Neural cell (in vitro differentiated cells): ENCODE measurements around the gene RYR2.

Source experiments
- EP300 ChIP-seq: fragments of 450-650 bp; conservative IDR thresholded peaks from 2 replicates; pipeline ENCODE4 v1.6.1; 2014; ENCODE audit warnings: antibody characterized with exemption, mild to moderate bottlenecking, moderate library complexity; ENCODE audit not compliant: poor library complexity, severe bottlenecking
- POLR2AphosphoS5 ChIP-seq: IDR thresholded peaks from 2 replicates; pipeline ENCODE4 v1.6.1; 2012
- SMC3 ChIP-seq: fragments of 450-650 bp; conservative IDR thresholded peaks from 2 replicates; pipeline ENCODE4 v1.6.1; 2014; ENCODE audit warnings: antibody characterized with exemption, mild to moderate bottlenecking, moderate library complexity; ENCODE audit not compliant: poor library complexity
- TAF1 ChIP-seq: IDR thresholded peaks from 2 replicates; pipeline ENCODE4 v1.6.1; 2012; ENCODE audit warnings: low read depth
- TF ChIP-seq, protein P1 (sequence below): fragments of 450-650 bp; IDR thresholded peaks from 2 replicates; pipeline ENCODE4 v1.5.1; 2014; ENCODE audit warnings: antibody characterized with exemption, mild to moderate bottlenecking, moderate library complexity; ENCODE audit not compliant: poor library complexity, severe bottlenecking
- TF ChIP-seq, protein P2 (sequence below): IDR thresholded peaks from 2 replicates; pipeline ENCODE4 v1.6.1; 2012; ENCODE audit warnings: borderline replicate concordance

DNA sequence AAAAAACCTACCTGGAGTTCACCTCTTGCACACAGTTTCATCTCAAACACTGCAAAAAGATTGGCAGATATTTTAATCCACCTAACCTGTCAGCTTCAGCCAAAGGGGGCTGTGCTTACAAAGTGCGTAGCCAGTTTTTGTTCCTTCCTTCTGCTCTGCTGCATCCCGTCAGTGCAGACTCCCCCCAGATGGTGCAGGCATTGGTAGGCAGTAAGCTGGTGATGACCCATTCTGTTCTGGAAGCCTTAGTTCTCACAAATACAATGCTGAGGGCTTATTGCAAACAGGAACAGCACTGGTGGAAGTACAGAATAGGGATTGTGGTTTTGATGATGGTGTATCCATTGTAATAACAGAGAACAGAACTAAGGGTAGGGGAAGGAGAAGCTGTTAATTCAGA, 239.5 kb downstream of the RYR2 start:
- TF ChIP-seq POLR2AphosphoS5 (no peak), EP300 (no peak), TAF1 (no peak), SMC3 (no peak)
- TF ChIP-seq, protein P1, sequence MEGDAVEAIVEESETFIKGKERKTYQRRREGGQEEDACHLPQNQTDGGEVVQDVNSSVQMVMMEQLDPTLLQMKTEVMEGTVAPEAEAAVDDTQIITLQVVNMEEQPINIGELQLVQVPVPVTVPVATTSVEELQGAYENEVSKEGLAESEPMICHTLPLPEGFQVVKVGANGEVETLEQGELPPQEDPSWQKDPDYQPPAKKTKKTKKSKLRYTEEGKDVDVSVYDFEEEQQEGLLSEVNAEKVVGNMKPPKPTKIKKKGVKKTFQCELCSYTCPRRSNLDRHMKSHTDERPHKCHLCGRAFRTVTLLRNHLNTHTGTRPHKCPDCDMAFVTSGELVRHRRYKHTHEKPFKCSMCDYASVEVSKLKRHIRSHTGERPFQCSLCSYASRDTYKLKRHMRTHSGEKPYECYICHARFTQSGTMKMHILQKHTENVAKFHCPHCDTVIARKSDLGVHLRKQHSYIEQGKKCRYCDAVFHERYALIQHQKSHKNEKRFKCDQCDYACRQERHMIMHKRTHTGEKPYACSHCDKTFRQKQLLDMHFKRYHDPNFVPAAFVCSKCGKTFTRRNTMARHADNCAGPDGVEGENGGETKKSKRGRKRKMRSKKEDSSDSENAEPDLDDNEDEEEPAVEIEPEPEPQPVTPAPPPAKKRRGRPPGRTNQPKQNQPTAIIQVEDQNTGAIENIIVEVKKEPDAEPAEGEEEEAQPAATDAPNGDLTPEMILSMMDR, result no peak
- TF ChIP-seq, protein P2, sequence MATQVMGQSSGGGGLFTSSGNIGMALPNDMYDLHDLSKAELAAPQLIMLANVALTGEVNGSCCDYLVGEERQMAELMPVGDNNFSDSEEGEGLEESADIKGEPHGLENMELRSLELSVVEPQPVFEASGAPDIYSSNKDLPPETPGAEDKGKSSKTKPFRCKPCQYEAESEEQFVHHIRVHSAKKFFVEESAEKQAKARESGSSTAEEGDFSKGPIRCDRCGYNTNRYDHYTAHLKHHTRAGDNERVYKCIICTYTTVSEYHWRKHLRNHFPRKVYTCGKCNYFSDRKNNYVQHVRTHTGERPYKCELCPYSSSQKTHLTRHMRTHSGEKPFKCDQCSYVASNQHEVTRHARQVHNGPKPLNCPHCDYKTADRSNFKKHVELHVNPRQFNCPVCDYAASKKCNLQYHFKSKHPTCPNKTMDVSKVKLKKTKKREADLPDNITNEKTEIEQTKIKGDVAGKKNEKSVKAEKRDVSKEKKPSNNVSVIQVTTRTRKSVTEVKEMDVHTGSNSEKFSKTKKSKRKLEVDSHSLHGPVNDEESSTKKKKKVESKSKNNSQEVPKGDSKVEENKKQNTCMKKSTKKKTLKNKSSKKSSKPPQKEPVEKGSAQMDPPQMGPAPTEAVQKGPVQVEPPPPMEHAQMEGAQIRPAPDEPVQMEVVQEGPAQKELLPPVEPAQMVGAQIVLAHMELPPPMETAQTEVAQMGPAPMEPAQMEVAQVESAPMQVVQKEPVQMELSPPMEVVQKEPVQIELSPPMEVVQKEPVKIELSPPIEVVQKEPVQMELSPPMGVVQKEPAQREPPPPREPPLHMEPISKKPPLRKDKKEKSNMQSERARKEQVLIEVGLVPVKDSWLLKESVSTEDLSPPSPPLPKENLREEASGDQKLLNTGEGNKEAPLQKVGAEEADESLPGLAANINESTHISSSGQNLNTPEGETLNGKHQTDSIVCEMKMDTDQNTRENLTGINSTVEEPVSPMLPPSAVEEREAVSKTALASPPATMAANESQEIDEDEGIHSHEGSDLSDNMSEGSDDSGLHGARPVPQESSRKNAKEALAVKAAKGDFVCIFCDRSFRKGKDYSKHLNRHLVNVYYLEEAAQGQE, result no peak
